ENCODE results near the gene NRG3. TPM values are rescaled to one million over a fixed set of nuclear protein-coding genes. Genes with fewer than 3 reads are reported as not detected.

NRG3 gene
- total RNA-seq, 2 donors from 2014 or later = 1.7 to 2.3 TPM

DNA sequence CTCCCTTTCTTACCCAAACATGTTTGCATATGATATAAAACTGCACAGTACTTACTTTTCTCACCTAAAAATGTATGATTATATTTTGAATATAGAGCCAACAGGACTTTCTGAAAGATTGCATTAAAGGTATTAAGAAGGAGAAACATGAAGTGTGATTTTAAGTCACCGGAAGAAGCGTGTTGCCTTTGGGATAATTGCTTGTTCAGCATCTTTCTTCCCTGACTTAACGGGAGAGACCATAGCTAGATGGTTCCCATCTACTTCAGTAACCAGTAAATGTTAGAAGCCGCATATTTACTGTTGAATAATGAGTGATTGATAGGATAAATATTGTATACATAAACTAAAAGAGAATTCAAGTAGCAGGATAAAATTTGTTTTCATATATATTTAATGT is 197.1 kb downstream of the NRG3 start:
- H3K4me3 Mint-ChIP-seq = no peak overlapping the region
- H3K9me3 Mint-ChIP-seq = no peaks in the 10 kb centered on the region
- H3K4me3 ChIP-seq (ENCODE audit: low read length) = no peak overlapping the region
- peaks cover 3% of the 10 kb centered on the region for H3K4me1 Mint-ChIP-seq
- H3K27ac ChIP-seq (ENCODE audit: low read depth, low read length) = no peak overlapping the region
- DNase-seq = no peak
- no peaks in the 10 kb centered on the region for H3K27me3 Mint-ChIP-seq (ENCODE audit: insufficient read depth)
- no peak overlapping the region for H3K9ac ChIP-seq (ENCODE audit: extremely low read depth, low read length, poor library complexity, severe bottlenecking)
- H3K4me1 ChIP-seq (ENCODE audit: control insufficient read depth, insufficient read depth, low read length) = no peaks in the 10 kb centered on the region
- no peaks in the 10 kb centered on the region for H3K36me3 ChIP-seq (ENCODE audit: control insufficient read depth, insufficient read depth, low read length)
- H3K36me3 Mint-ChIP-seq (ENCODE audit: low read depth) = no peaks in the 10 kb centered on the region
- H3K9me3 ChIP-seq (ENCODE audit: control insufficient read depth, low read length) = no peaks in the 10 kb centered on the region
- no peaks in the 10 kb centered on the region for H3K27me3 ChIP-seq (ENCODE audit: control insufficient read depth, insufficient read depth, low read length, poor library complexity, severe bottlenecking)
- no peak overlapping the region for H3K27ac Mint-ChIP-seq
- TF ChIP-seq, protein P1, sequence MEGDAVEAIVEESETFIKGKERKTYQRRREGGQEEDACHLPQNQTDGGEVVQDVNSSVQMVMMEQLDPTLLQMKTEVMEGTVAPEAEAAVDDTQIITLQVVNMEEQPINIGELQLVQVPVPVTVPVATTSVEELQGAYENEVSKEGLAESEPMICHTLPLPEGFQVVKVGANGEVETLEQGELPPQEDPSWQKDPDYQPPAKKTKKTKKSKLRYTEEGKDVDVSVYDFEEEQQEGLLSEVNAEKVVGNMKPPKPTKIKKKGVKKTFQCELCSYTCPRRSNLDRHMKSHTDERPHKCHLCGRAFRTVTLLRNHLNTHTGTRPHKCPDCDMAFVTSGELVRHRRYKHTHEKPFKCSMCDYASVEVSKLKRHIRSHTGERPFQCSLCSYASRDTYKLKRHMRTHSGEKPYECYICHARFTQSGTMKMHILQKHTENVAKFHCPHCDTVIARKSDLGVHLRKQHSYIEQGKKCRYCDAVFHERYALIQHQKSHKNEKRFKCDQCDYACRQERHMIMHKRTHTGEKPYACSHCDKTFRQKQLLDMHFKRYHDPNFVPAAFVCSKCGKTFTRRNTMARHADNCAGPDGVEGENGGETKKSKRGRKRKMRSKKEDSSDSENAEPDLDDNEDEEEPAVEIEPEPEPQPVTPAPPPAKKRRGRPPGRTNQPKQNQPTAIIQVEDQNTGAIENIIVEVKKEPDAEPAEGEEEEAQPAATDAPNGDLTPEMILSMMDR (conservative IDR thresholded peaks at IDR 0.05) = no peak
- WGBS, 2 experiments (ENCODE audit: insufficient coverage in 1 of 2, insufficient read length in 1 of 2) = 94 to 98% methylated on average over 2 to 4 of the region's 4 CpGs

DNA sequence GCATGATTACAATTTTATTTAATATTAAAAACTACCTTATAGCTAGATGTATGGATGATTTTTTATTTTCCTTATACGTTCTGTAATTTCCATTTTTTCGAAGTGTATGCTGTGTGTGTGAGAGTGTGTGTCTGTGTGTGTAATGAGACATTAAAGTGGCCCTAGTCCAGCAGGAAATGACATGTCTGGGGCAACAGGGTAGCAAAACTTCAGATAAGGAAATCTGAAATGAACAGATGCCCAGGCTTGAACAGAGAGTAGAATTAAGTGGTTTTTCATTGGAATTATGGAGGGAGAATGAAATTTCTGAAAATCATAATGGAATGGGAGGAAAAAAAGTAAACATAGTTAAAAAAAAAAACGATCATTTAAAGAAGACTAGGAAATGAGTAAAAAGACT is 200.6 kb downstream of the NRG3 start:
- H3K4me1 Mint-ChIP-seq = no peaks in the 10 kb centered on the region
- Histone ChIP-seq H3K27ac (ENCODE audit: low read depth, low read length) (no peak overlapping the region), H3K36me3 (ENCODE audit: control insufficient read depth, insufficient read depth, low read length) (no peaks in the 10 kb centered on the region), H3K9ac (ENCODE audit: extremely low read depth, low read length, poor library complexity, severe bottlenecking) (no peak overlapping the region), H3K4me1 (ENCODE audit: control insufficient read depth, insufficient read depth, low read length) (no peaks in the 10 kb centered on the region), H3K9me3 (ENCODE audit: control insufficient read depth, low read length) (no peaks in the 10 kb centered on the region), H3K27me3 (ENCODE audit: control insufficient read depth, insufficient read depth, low read length, poor library complexity, severe bottlenecking) (no peaks in the 10 kb centered on the region), H3K4me3 (ENCODE audit: low read length) (no peak overlapping the region)
- no peak overlapping the region for H3K27ac Mint-ChIP-seq
- H3K27me3 Mint-ChIP-seq (ENCODE audit: insufficient read depth) = no peaks in the 10 kb centered on the region
- WGBS, 2 experiments (ENCODE audit: insufficient coverage in 1 of 2, insufficient read length in 1 of 2) = 90 to 93% methylated on average over 3 of the region's 3 CpGs
- H3K36me3 Mint-ChIP-seq (ENCODE audit: low read depth) = no peaks in the 10 kb centered on the region
- TF ChIP-seq, protein P1 (conservative IDR thresholded peaks at IDR 0.05) = no peak
- no peak overlapping the region for H3K4me3 Mint-ChIP-seq
- DNase-seq = no peak
- H3K9me3 Mint-ChIP-seq = no peaks in the 10 kb centered on the region

DNA sequence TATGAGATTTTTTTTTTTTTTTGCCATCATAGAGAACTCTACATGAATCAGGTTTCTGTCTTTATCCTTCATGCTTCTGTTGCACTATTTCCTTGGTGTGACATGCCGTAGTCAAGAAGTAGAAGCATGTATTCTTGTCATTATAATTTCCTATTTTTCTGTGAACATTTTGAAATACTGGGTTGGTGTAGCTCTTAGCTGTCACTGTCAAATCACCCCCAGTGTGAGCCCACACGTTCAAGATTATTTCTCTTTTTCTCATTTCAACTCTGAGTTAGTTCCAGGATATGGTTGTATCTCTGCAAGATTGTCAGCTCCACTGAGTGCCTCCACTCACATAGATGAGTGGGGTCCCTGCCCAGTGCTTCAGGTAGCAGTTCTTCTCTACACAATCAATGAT is 209.5 kb downstream of the NRG3 start:
- DNase-seq = no peak
- Mint-ChIP-seq H3K27me3 (ENCODE audit: insufficient read depth) (no peaks in the 10 kb centered on the region), H3K36me3 (ENCODE audit: low read depth) (no peaks in the 10 kb centered on the region), H3K9me3 (no peaks in the 10 kb centered on the region), H3K27ac (no peak overlapping the region), H3K4me1 (no peaks in the 10 kb centered on the region), H3K4me3 (no peak overlapping the region)
- WGBS, 2 experiments (ENCODE audit: insufficient coverage in 1 of 2, insufficient read length in 1 of 2) = 84 to 90% methylated on average over 1 to 2 of the region's 2 CpGs
- Histone ChIP-seq H3K27me3 (ENCODE audit: control insufficient read depth, insufficient read depth, low read length, poor library complexity, severe bottlenecking) (no peaks in the 10 kb centered on the region), H3K4me3 (ENCODE audit: low read length) (no peak overlapping the region), H3K27ac (ENCODE audit: low read depth, low read length) (no peak overlapping the region), H3K9ac (ENCODE audit: extremely low read depth, low read length, poor library complexity, severe bottlenecking) (no peak overlapping the region), H3K36me3 (ENCODE audit: control insufficient read depth, insufficient read depth, low read length) (no peaks in the 10 kb centered on the region), H3K4me1 (ENCODE audit: control insufficient read depth, insufficient read depth, low read length) (no peaks in the 10 kb centered on the region), H3K9me3 (ENCODE audit: control insufficient read depth, low read length) (no peaks in the 10 kb centered on the region)
- TF ChIP-seq, protein P1 (conservative IDR thresholded peaks at IDR 0.05) = no peak

Measured in endodermal cell (in vitro differentiated cells).